Measurements from ENCODE around the gene TAS1R3.

Gene TAS1R3

GRCh38 chr1:1320666-1321448 lies 10.2 kb upstream of the TAS1R3 start:
- in situ Hi-C loops (cut with MboI; ENCODE audit: low sequenced_read_pairs), result no loop called here

- in situ Hi-C loops (cut with MboI; ENCODE audit: low sequenced_read_pairs), result no loop called here
Measured at GRCh38 chr1:1321477-1321876, 9.6 kb upstream of the TAS1R3 start.

GRCh38 chr1:1322418-1322817 lies 8.7 kb upstream of the TAS1R3 start:
- in situ Hi-C loops (cut with MboI; ENCODE audit: low sequenced_read_pairs), result no loop called here

- in situ Hi-C loops (cut with MboI; ENCODE audit: low sequenced_read_pairs), result no loop called here
Measured at GRCh38 chr1:1322952-1323351, 8.1 kb upstream of the TAS1R3 start.

- in situ Hi-C loops (cut with MboI; ENCODE audit: low sequenced_read_pairs), result no loop called here
Measured at GRCh38 chr1:1324084-1324523, 7.0 kb upstream of the TAS1R3 start.

GRCh38 chr1:1324524-1325287 lies 6.4 kb upstream of the TAS1R3 start, which contains the start of the genes CPTP and INTS11:
Gene CPTP (plus strand): TSS chr1:1324802. CDS start chr1:1326911, 2,109 bp downstream.
Gene INTS11 (minus strand): TSS chr1:1324660. CDS start chr1:1324608, 52 bp downstream.
- in situ Hi-C loops (cut with MboI; ENCODE audit: low sequenced_read_pairs), result no loop called here

GRCh38 chr1:1325288-1326074 lies 5.6 kb upstream of the TAS1R3 start:
- in situ Hi-C loops (cut with MboI; ENCODE audit: low sequenced_read_pairs), result no loop called here

- in situ Hi-C loops (cut with MboI; ENCODE audit: low sequenced_read_pairs), result no loop called here
Measured at GRCh38 chr1:1326075-1326605, 4.9 kb upstream of the TAS1R3 start.

- in situ Hi-C loops (cut with MboI; ENCODE audit: low sequenced_read_pairs), result no loop called here
Measured at GRCh38 chr1:1327291-1327690, 3.8 kb upstream of the TAS1R3 start.

- in situ Hi-C loops (cut with MboI; ENCODE audit: low sequenced_read_pairs), result no loop called here
Measured at GRCh38 chr1:1328254-1328653, 2.8 kb upstream of the TAS1R3 start.

- in situ Hi-C loops (cut with MboI; ENCODE audit: low sequenced_read_pairs), result no loop called here
Measured at GRCh38 chr1:1329304-1330210, 1.5 kb upstream of the TAS1R3 start.

GRCh38 chr1:1330366-1331067 lies 563 bp upstream of the TAS1R3 start:
- in situ Hi-C loops (cut with MboI; ENCODE audit: low sequenced_read_pairs), result no loop called here

GRCh38 chr1:1332031-1332755 lies 1.1 kb downstream of the TAS1R3 start:
- in situ Hi-C loops (cut with MboI; ENCODE audit: low sequenced_read_pairs), result no loop called here

- in situ Hi-C loops (cut with MboI; ENCODE audit: low sequenced_read_pairs), result no loop called here
Measured at GRCh38 chr1:1332774-1333480, 1.8 kb downstream of the TAS1R3 start.

GRCh38 chr1:1333551-1334241 lies 2.6 kb downstream of the TAS1R3 start:
- in situ Hi-C loops (cut with MboI; ENCODE audit: low sequenced_read_pairs), result no loop called here

GRCh38 chr1:1334835-1335234 lies 3.8 kb downstream of the TAS1R3 start:
- in situ Hi-C loops (cut with MboI; ENCODE audit: low sequenced_read_pairs), result no loop called here

- in situ Hi-C loops (cut with MboI; ENCODE audit: low sequenced_read_pairs), result no loop called here
Measured at GRCh38 chr1:1335283-1335682, 4.2 kb downstream of the TAS1R3 start.
